NCI-H510A treated with DMSO at 0.1 percent for 48 hours (cell line): ENCODE data around the gene RPAP2.
"Not testable (repeated sequence)": the region's sequence is repeated elsewhere in the genome, so short reads cannot be mapped to it uniquely, and the experiment has no call there.

Experiments
- DNase-seq: peaks from one replicate; lab custom pipeline; 2025; lab: John Stamatoyannopoulos, UW

The RPAP2 gene

GRCh38 chr1:92298573-92299476 is at the start of gene RPAP2, which contains the start of gene GLMN:
Gene RPAP2, plus strand, starts transcription at chr1:92299059. Its CDS starts 15 bp downstream, at chr1:92299074.
Gene GLMN, minus strand, starts transcription at chr1:92298987. Its CDS starts 988 bp downstream, at chr1:92297999.
- peak; percentile 97 for DNase-seq

GRCh38 chr1:92254714-92255113 is 44.1 kb upstream of the RPAP2 start:
- DNase-seq: not testable (repeated sequence)

GRCh38 chr1:92259350-92259749 is 39.5 kb upstream of the RPAP2 start:
- no peak for DNase-seq

GRCh38 chr1:92262516-92262915 is 36.3 kb upstream of the RPAP2 start:
- no peak for DNase-seq

- no peak for DNase-seq
These were observed 25.8 kb upstream of the RPAP2 start for GRCh38 chr1:92273039-92273438.

- DNase-seq: no peak
These were observed 23.9 kb upstream of the RPAP2 start for GRCh38 chr1:92274939-92275338.

- no peak for DNase-seq
These were observed 22.8 kb upstream of the RPAP2 start for GRCh38 chr1:92276082-92276481.

- no peak for DNase-seq
These were observed 21.6 kb upstream of the RPAP2 start for GRCh38 chr1:92277105-92277723.

- not testable (repeated sequence) for DNase-seq
These were observed 19.1 kb upstream of the RPAP2 start for GRCh38 chr1:92279781-92280180.

GRCh38 chr1:92281411-92281810 is 17.4 kb upstream of the RPAP2 start:
- DNase-seq: not testable (repeated sequence)

- DNase-seq: peak; percentile 79
These were observed 7.4 kb upstream of the RPAP2 start for GRCh38 chr1:92291372-92291999.

GRCh38 chr1:92298213-92298572 is 666 bp upstream of the RPAP2 start:
- DNase-seq: no peak

- peak; percentile 52 for DNase-seq
These were observed 755 bp downstream of the RPAP2 start for GRCh38 chr1:92299477-92300150.

- DNase-seq: no peak
These were observed 2.2 kb downstream of the RPAP2 start for GRCh38 chr1:92301021-92301420.

GRCh38 chr1:92306020-92306419 is 7.2 kb downstream of the RPAP2 start:
- DNase-seq: no peak

GRCh38 chr1:92307980-92308379 is 9.1 kb downstream of the RPAP2 start:
- no peak for DNase-seq

GRCh38 chr1:92310185-92310597 is 11.3 kb downstream of the RPAP2 start:
- peak; percentile 70 for DNase-seq

- no peak for DNase-seq
These were observed 15.2 kb downstream of the RPAP2 start for GRCh38 chr1:92314024-92314423.

- no peak for DNase-seq
These were observed 17.1 kb downstream of the RPAP2 start for GRCh38 chr1:92315766-92316599.

GRCh38 chr1:92317836-92318493 is 19.1 kb downstream of the RPAP2 start:
- no peak for DNase-seq
